Naive B cell (primary cell): ENCODE data around the gene CAMSAP2. TPM values are rescaled to one million over a fixed set of nuclear protein-coding genes. Genes with fewer than 3 reads are reported as not detected.

Experiments used
- ATAC-seq, 2 donors: fragments of 150-1000 bp; cut with Tn5 transposase; 2 replicates each; pipeline ENCODE4 v1.10.0; 2021; ENCODE audit warnings: low read depth in 2 of 2, mild to moderate bottlenecking in 2 of 2, moderate library complexity in 2 of 2
- DNase-seq: peaks from one replicate; pipeline ENCODE4 v3.0.0; 2022
- H3K27ac Mint-ChIP-seq, 6 donors: one replicate each; pipeline ENCODE4 v1.8.0; 2020 to 2022; ENCODE audit warnings: mild to moderate bottlenecking in 6 of 6, mixed read lengths in 6 of 6, moderate library complexity in 5 of 6, inconsistent platforms in 2 of 6
- H3K27me3 Mint-ChIP-seq, 3 donors: one replicate each; pipeline ENCODE4 v1.8.0; 2021 to 2022; ENCODE audit warnings: mixed read lengths in 3 of 3, mild to moderate bottlenecking in 1 of 3
- H3K36me3 Mint-ChIP-seq, 2 donors: one replicate each; pipeline ENCODE4 v1.8.0; 2020 to 2022; ENCODE audit warnings: mixed read lengths in 2 of 2, inconsistent platforms in 1 of 2, mild to moderate bottlenecking in 1 of 2
- H3K4me1 Mint-ChIP-seq, 3 donors: one replicate each; pipeline ENCODE4 v1.8.0; 2020 to 2022; ENCODE audit warnings: mixed read lengths in 3 of 3, inconsistent platforms in 1 of 3, mild to moderate bottlenecking in 1 of 3, moderate library complexity in 1 of 3
- H3K4me3 Mint-ChIP-seq, 8 donors: one replicate each; pipeline ENCODE4 v1.8.0; 2020 to 2022; ENCODE audit warnings: mild to moderate bottlenecking in 8 of 8, mixed read lengths in 8 of 8, moderate library complexity in 8 of 8, inconsistent platforms in 2 of 8
- H3K9me3 Mint-ChIP-seq, 7 donors: one replicate each; pipeline ENCODE4 v1.8.0; 2020 to 2022; ENCODE audit warnings: mixed read lengths in 7 of 7, mild to moderate bottlenecking in 5 of 7, inconsistent platforms in 2 of 7, moderate library complexity in 1 of 7
- polyA plus RNA-seq, 6 donors: library from polyadenylated mRNA; unstranded; fragments of 300-500 nt; fragmentation: Illumina TruSeq; gene quantifications; one replicate each; pipeline ENCODE4 v1.2.3, GENCODE V29; 2021; ENCODE audit warnings: low read depth in 6 of 6

The CAMSAP2 gene
- polyA plus RNA-seq, 6 donors from 2014 or later, result 0.04 TPM; not detected in 5

GRCh38 chr1:200889571-200889970, 150.9 kb downstream of the CAMSAP2 start:
- no peak for ATAC-seq
- Mint-ChIP-seq H3K36me3 (no peaks in the 10 kb centered on the region), H3K27ac (no peak overlapping the region), H3K27me3 (peaks cover 34 to 49% (median 39%) of the 10 kb centered on the region in 3 donors), H3K4me3 (peak overlapping the region in 5 of 8 donors; percentile 36 to 78 (median 53)), H3K4me1 (peaks cover 29 to 52% (median 44%) of the 10 kb centered on the region in 3 donors), H3K9me3 (no peaks in the 10 kb centered on the region)
- DNase-seq, result no peak

GRCh38 chr1:200890027-200890426, 151.3 kb downstream of the CAMSAP2 start:
- Mint-ChIP-seq H3K9me3 (no peaks in the 10 kb centered on the region), H3K27ac (peak overlapping the region in 2 of 6 donors; percentile 53 to 54), H3K36me3 (no peaks in the 10 kb centered on the region), H3K4me1 (peaks cover 29 to 52% (median 44%) of the 10 kb centered on the region in 3 donors), H3K27me3 (peaks cover 34 to 54% (median 39%) of the 10 kb centered on the region in 3 donors), H3K4me3 (peak overlapping the region in 3 of 8 donors; percentile 53 to 78 (median 70))
- DNase-seq (no peak), ATAC-seq (no peak)

- Mint-ChIP-seq H3K4me3 (peak overlapping the region in 7 of 8 donors; percentile 63 to 83 (median 72)), H3K9me3 (no peaks in the 10 kb centered on the region), H3K27me3 (peaks cover 38 to 55% (median 39%) of the 10 kb centered on the region in 3 donors), H3K27ac (no peak overlapping the region), H3K36me3 (no peaks in the 10 kb centered on the region), H3K4me1 (peaks cover 29 to 54% (median 44%) of the 10 kb centered on the region in 3 donors)
- DNase-seq (no peak), ATAC-seq (no peak)
Measured at GRCh38 chr1:200890818-200891773, 152.4 kb downstream of the CAMSAP2 start.

- ATAC-seq (no peak), DNase-seq (no peak)
- peaks cover 29 to 54% (median 44%) of the 10 kb centered on the region in 3 donors for H3K4me1 Mint-ChIP-seq
- H3K27me3 Mint-ChIP-seq, result peaks cover 38 to 55% (median 39%) of the 10 kb centered on the region in 3 donors
- no peaks in the 10 kb centered on the region for H3K9me3 Mint-ChIP-seq
- peak overlapping the region in 7 of 8 donors; percentile 53 to 83 (median 69) for H3K4me3 Mint-ChIP-seq
- no peaks in the 10 kb centered on the region for H3K36me3 Mint-ChIP-seq
- H3K27ac Mint-ChIP-seq, result peak overlapping the region in 1 of 6 donors; percentile 47
Measured at GRCh38 chr1:200891774-200892157, 153.1 kb downstream of the CAMSAP2 start.

GRCh38 chr1:200892546-200892945, 153.9 kb downstream of the CAMSAP2 start:
- DNase-seq (no peak), ATAC-seq (no peak)
- no peak overlapping the region for H3K27ac Mint-ChIP-seq
- peaks cover 25 to 48% (median 39%) of the 10 kb centered on the region in 3 donors for H3K4me1 Mint-ChIP-seq
- peak overlapping the region in 1 of 8 donors; percentile 78 for H3K4me3 Mint-ChIP-seq
- no peaks in the 10 kb centered on the region for H3K36me3 Mint-ChIP-seq
- peaks cover 38 to 60% (median 41%) of the 10 kb centered on the region in 3 donors for H3K27me3 Mint-ChIP-seq
- H3K9me3 Mint-ChIP-seq, result no peaks in the 10 kb centered on the region

GRCh38 chr1:200892958-200893357, 154.3 kb downstream of the CAMSAP2 start:
- no peak overlapping the region for H3K4me3 Mint-ChIP-seq
- H3K4me1 Mint-ChIP-seq, result peaks cover 25 to 44% (median 35%) of the 10 kb centered on the region in 3 donors
- ATAC-seq, result no peak
- no peak overlapping the region for H3K27ac Mint-ChIP-seq
- peaks cover 38 to 64% (median 45%) of the 10 kb centered on the region in 3 donors for H3K27me3 Mint-ChIP-seq
- no peak for DNase-seq
- no peaks in the 10 kb centered on the region for H3K9me3 Mint-ChIP-seq
- no peaks in the 10 kb centered on the region for H3K36me3 Mint-ChIP-seq

- no peak for DNase-seq
- no peaks in the 10 kb centered on the region for H3K36me3 Mint-ChIP-seq
- H3K4me1 Mint-ChIP-seq, result peaks cover 22 to 39% (median 30%) of the 10 kb centered on the region in 3 donors
- no peak overlapping the region for H3K27ac Mint-ChIP-seq
- peaks cover 38 to 69% (median 50%) of the 10 kb centered on the region in 3 donors for H3K27me3 Mint-ChIP-seq
- no peak overlapping the region for H3K4me3 Mint-ChIP-seq
- no peaks in the 10 kb centered on the region for H3K9me3 Mint-ChIP-seq
- no peak for ATAC-seq
Measured at GRCh38 chr1:200893411-200893901, 154.8 kb downstream of the CAMSAP2 start.

GRCh38 chr1:200894712-200895442, 156.2 kb downstream of the CAMSAP2 start, which contains the start of gene INAVA:
Gene INAVA (plus strand): TSS chr1:200894900. CDS start chr1:200898401, 3,501 bp downstream.
- no peak within 1 kb of the TSS for H3K27ac Mint-ChIP-seq
- peak within 1 kb of the TSS in 1 of 8 donors; percentile 6 for H3K4me3 Mint-ChIP-seq
- DNase-seq, result no peak
- peaks cover 34 to 63% (median 61%) of the 10 kb centered on the region in 3 donors for H3K27me3 Mint-ChIP-seq
- H3K36me3 Mint-ChIP-seq, result no peaks in the 10 kb centered on the region
- ATAC-seq, result no peak
- H3K9me3 Mint-ChIP-seq, result no peaks in the 10 kb centered on the region
- H3K4me1 Mint-ChIP-seq, result peaks cover 15 to 26% (median 21%) of the 10 kb centered on the region in 3 donors

GRCh38 chr1:200895443-200895789, 156.7 kb downstream of the CAMSAP2 start:
- Mint-ChIP-seq H3K4me3 (peak overlapping the region in 1 of 8 donors; percentile 6), H3K27me3 (peaks cover 32 to 58% (median 57%) of the 10 kb centered on the region in 3 donors), H3K27ac (no peak overlapping the region)

GRCh38 chr1:200895801-200896530, 157.3 kb downstream of the CAMSAP2 start:
- Mint-ChIP-seq H3K27me3 (peaks cover 29 to 53% (median 51%) of the 10 kb centered on the region in 3 donors), H3K4me1 (peaks cover 11 to 18% (median 16%) of the 10 kb centered on the region in 3 donors), H3K4me3 (peak overlapping the region in 1 of 8 donors; percentile 6), H3K9me3 (no peaks in the 10 kb centered on the region), H3K36me3 (no peaks in the 10 kb centered on the region), H3K27ac (no peak overlapping the region)
- no peak for ATAC-seq
- DNase-seq, result no peak

More at GRCh38 chr1:200895443-200895789, 156.7 kb downstream of the CAMSAP2 start:
- Mint-ChIP-seq H3K36me3 (no peaks in the 10 kb centered on the region), H3K9me3 (no peaks in the 10 kb centered on the region), H3K4me1 (peaks cover 15 to 22% (median 20%) of the 10 kb centered on the region in 3 donors)
- ATAC-seq, result no peak
- no peak for DNase-seq

- Mint-ChIP-seq H3K4me3 (peak overlapping the region in 1 of 8 donors; percentile 42), H3K9me3 (no peaks in the 10 kb centered on the region), H3K36me3 (no peaks in the 10 kb centered on the region), H3K27ac (no peak overlapping the region), H3K4me1 (peaks cover 6 to 13% (median 12%) of the 10 kb centered on the region in 3 donors), H3K27me3 (peaks cover 24 to 55% (median 48%) of the 10 kb centered on the region in 3 donors)
- no peak for ATAC-seq
- DNase-seq, result no peak
Measured at GRCh38 chr1:200896531-200897196, 158.0 kb downstream of the CAMSAP2 start.

- no peak overlapping the region for H3K27ac Mint-ChIP-seq
- H3K9me3 Mint-ChIP-seq, result no peaks in the 10 kb centered on the region
- H3K4me3 Mint-ChIP-seq, result peak overlapping the region in 1 of 8 donors; percentile 12
- H3K4me1 Mint-ChIP-seq, result peaks cover under 1 to 8% (median 7%) of the 10 kb centered on the region in 3 donors
- DNase-seq (no peak), ATAC-seq (no peak)
- H3K27me3 Mint-ChIP-seq, result peaks cover 19 to 53% (median 46%) of the 10 kb centered on the region in 3 donors
- H3K36me3 Mint-ChIP-seq, result no peaks in the 10 kb centered on the region
Measured at GRCh38 chr1:200897259-200897658, 158.6 kb downstream of the CAMSAP2 start.
